PC-3 (cell line): ENCODE measurements around the gene BATF3. TPM values are rescaled to one million over a fixed set of nuclear protein-coding genes. Genes with fewer than 3 reads are reported as not detected.
"Not testable (repeated sequence)": the region's sequence is repeated elsewhere in the genome, so short reads cannot be mapped to it uniquely, and the experiment has no call there.

Experiments used
- ATAC-seq: fragments of 200-7000 bp; cut with Tn5 transposase; 2 replicates; pipeline ENCODE4 v1.9.1; 2020; ENCODE audit warnings: mild to moderate bottlenecking, moderate library complexity
- BruUV-seq: library from RNA; stranded (reverse); fragments of 400-500 nt; replicated peaks from 2 replicates; lab custom pipeline; 2021; lab: Mats Ljungman, UMichigan
- CTCF ChIA-PET: fragments of 300-600 bp; sonication (Branson Sonifier 250); formaldehyde crosslinking; loops from one replicate; lab custom pipeline; 2022; ENCODE audit warnings: antibody characterized with exemption; lab: Charles Lee
- POLR2A ChIA-PET: fragments of 300-600 bp; sonication (Branson Sonifier 250); formaldehyde crosslinking; loops from one replicate; lab custom pipeline; 2022; ENCODE audit warnings: antibody characterized with exemption; ENCODE audit not compliant: unreplicated experiment; lab: Charles Lee
- DNase-seq: peaks from one replicate; pipeline ENCODE4 v3.0.0-alpha.2; 2015
- H2AFZ ChIP-seq: fragments of 300-600 bp; sonication (generic); 2 replicates; pipeline ENCODE4 v1.6.0; 2016; ENCODE audit warnings: antibody characterized with exemption, low read length
- H3F3A ChIP-seq: fragments of 300-600 bp; sonication (generic); one replicate; pipeline ENCODE4 v1.6.0; 2017; ENCODE audit warnings: antibody characterized with exemption, low read length, control low read depth, mild to moderate bottlenecking; ENCODE audit not compliant: unreplicated experiment
- H3K27ac ChIP-seq: fragments of 300-600 bp; sonication (generic); 2 replicates; pipeline ENCODE4 v1.5.1; 2016; ENCODE audit warnings: mild to moderate bottlenecking, low read length
- H3K27me3 ChIP-seq: fragments of 300-600 bp; sonication (generic); 2 replicates; pipeline ENCODE4 v1.6.1; 2016; ENCODE audit warnings: low read length, mixed read lengths
- H3K36me3 ChIP-seq: fragments of 300-600 bp; sonication (generic); 2 replicates; pipeline ENCODE4 v1.6.1; 2016; ENCODE audit warnings: low read depth, mixed run types, low read length, mixed read lengths
- H3K4me1 ChIP-seq: fragments of 300-600 bp; sonication (generic); 2 replicates; pipeline ENCODE4 v1.5.1; 2016; ENCODE audit warnings: low read length; ENCODE audit not compliant: insufficient read depth
- H3K4me2 ChIP-seq: fragments of 300-600 bp; sonication (generic); 2 replicates; pipeline ENCODE4 v1.6.0; 2016; ENCODE audit warnings: low read length
- H3K4me3 ChIP-seq: fragments of 300-600 bp; sonication (generic); 2 replicates; pipeline ENCODE4 v1.5.1; 2016; ENCODE audit warnings: mild to moderate bottlenecking, low read length, mixed read lengths
- H3K79me2 ChIP-seq: fragments of 300-600 bp; sonication (generic); 2 replicates; pipeline ENCODE4 v1.6.1; 2017; ENCODE audit warnings: low read length, mixed read lengths
- H3K9ac ChIP-seq: fragments of 300-600 bp; sonication (generic); 2 replicates; pipeline ENCODE4 v1.6.0; 2016; ENCODE audit warnings: mild to moderate bottlenecking, low read length
- H3K9me2 ChIP-seq: fragments of 300-600 bp; sonication (generic); replicated peaks from 2 replicates; pipeline ENCODE4 v1.6.1; 2016; ENCODE audit warnings: mixed run types, low read length, mixed read lengths
- H3K9me3 ChIP-seq: fragments of 300-600 bp; sonication (generic); 2 replicates; pipeline ENCODE4 v1.6.1; 2016; ENCODE audit warnings: low read length, mixed read lengths
- H4K20me1 ChIP-seq: fragments of 300-600 bp; sonication (generic); 2 replicates; pipeline ENCODE4 v1.6.1; 2016; ENCODE audit warnings: low read length, mixed read lengths
- EZH2 ChIP-seq: fragments of 300-600 bp; sonication (generic); IDR thresholded peaks from one replicate; pipeline ENCODE4 v1.6.1; 2017; ENCODE audit warnings: antibody characterized with exemption, mild to moderate bottlenecking, low read length; ENCODE audit not compliant: unreplicated experiment
- EZH2phosphoT487 ChIP-seq: fragments of 300-600 bp; sonication (generic); IDR thresholded peaks from 2 replicates; pipeline ENCODE4 v1.6.1; 2018; ENCODE audit warnings: mild to moderate bottlenecking, antibody characterized with exemption, low read length, borderline replicate concordance
- intact Hi-C: fragments of 100-400 bp; cut with micrococcal nuclease; formaldehyde crosslinking; loops from 2 replicates; pipeline ENCODE4 v1.9.0; 2023
- total RNA-seq: library from RNA; depleted of rRNA; stranded (reverse); fragments of >200 nt; gene quantifications from 2 replicates; pipeline ENCODE4 v1.2.3, GENCODE V29; 2014
- TF ChIP-seq, protein P1 (sequence below): fragments of 300-600 bp; sonication (generic); conservative IDR thresholded peaks from 2 replicates; pipeline ENCODE4 v1.5.1; 2017; ENCODE audit warnings: antibody characterized with exemption, low read depth, mild to moderate bottlenecking, low read length

The BATF3 gene
- total RNA-seq, 1 experiment from 2014 or later: 4.3 TPM

DNA sequence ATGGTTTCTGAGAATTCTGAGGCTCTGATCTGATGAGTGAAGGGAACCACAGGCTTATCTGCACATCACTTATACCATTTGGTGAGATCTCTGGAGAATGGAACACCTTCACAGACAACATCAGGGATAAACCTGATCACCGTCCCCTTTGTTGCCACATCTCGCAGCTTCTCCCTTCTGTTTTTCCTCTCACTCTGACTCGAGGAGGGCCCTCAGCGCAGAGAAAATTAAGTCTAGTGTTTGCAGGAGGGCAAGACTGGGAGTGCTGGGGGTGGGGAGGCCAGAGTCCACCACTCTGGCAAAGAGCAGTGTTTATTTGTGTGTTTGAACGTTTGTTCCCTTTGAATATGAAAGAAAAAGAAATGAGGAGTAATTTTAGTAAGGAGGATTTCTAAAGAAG, 29.0 kb upstream of the BATF3 start:
- no peak overlapping the region for H3K4me3 ChIP-seq
- ChIA-PET CTCF (no interaction called here), POLR2A (no interaction called here)
- H2AFZ ChIP-seq: no peak overlapping the region
- no peaks in the 10 kb centered on the region for H3K9me3 ChIP-seq
- H3F3A ChIP-seq: no peaks in the 10 kb centered on the region
- ATAC-seq (no peak), DNase-seq (no peak)
- no peak overlapping the region for H3K4me2 ChIP-seq
- no peak for TF ChIP-seq EZH2phosphoT487
- BruUV-seq: no TSS peak
- no peaks in the 10 kb centered on the region for H3K9me2 ChIP-seq
- intact Hi-C loops: no loop called here
- H4K20me1 ChIP-seq: no peaks in the 10 kb centered on the region
- H3K4me1 ChIP-seq: no peaks in the 10 kb centered on the region
- no peak overlapping the region for H3K9ac ChIP-seq
- H3K79me2 ChIP-seq: no peaks in the 10 kb centered on the region
- no peak overlapping the region for H3K27ac ChIP-seq
- no peaks in the 10 kb centered on the region for H3K36me3 ChIP-seq
- H3K27me3 ChIP-seq: no peaks in the 10 kb centered on the region

DNA sequence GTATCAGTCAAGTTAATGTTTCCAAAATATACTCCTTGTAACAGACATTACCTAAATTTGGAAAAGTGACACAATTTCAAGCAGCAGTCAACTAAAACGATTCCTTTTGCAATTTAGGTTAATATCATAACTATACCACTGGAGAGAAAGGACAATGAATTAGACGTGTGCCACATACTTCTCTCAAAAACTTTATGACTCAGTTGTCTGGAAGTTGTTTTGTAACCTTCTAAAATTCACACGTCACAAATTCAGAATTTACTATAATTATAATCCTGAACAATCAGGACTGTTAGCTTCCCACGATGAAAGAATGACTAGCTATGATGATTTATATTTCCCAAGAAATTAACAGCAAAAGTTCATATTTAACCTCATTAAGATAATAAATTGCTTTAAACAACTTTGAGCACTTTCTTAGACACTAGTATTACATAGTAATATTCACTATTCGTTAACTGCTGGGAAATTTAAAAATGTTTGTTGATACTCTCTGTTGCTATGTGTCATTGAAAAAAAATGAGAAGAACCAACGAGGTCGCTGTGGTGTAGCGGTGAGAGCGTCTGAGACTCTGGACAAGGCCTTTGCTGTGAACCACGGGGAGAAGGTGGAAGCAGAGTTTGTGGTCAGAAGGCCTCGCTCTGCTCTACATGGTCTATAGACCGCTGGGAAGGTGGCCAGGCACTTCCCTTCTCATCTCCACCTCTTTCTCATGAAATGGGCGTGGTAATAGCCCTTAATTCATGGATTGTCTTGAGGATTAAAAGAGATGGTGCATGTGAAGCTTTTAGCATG, 27.9 kb upstream of the BATF3 start:
- DNase-seq (no peak), ATAC-seq (no peak)
- H3K4me2 ChIP-seq: no peak overlapping the region
- no peak overlapping the region for H3K9ac ChIP-seq
- H4K20me1 ChIP-seq: no peaks in the 10 kb centered on the region
- H3K79me2 ChIP-seq: no peaks in the 10 kb centered on the region
- TF ChIP-seq EZH2 (no peak), EZH2phosphoT487 (no peak)
- TF ChIP-seq, protein P1, sequence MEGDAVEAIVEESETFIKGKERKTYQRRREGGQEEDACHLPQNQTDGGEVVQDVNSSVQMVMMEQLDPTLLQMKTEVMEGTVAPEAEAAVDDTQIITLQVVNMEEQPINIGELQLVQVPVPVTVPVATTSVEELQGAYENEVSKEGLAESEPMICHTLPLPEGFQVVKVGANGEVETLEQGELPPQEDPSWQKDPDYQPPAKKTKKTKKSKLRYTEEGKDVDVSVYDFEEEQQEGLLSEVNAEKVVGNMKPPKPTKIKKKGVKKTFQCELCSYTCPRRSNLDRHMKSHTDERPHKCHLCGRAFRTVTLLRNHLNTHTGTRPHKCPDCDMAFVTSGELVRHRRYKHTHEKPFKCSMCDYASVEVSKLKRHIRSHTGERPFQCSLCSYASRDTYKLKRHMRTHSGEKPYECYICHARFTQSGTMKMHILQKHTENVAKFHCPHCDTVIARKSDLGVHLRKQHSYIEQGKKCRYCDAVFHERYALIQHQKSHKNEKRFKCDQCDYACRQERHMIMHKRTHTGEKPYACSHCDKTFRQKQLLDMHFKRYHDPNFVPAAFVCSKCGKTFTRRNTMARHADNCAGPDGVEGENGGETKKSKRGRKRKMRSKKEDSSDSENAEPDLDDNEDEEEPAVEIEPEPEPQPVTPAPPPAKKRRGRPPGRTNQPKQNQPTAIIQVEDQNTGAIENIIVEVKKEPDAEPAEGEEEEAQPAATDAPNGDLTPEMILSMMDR: no peak
- no peaks in the 10 kb centered on the region for H3K9me2 ChIP-seq
- H3F3A ChIP-seq: no peaks in the 10 kb centered on the region
- no peaks in the 10 kb centered on the region for H3K36me3 ChIP-seq
- H2AFZ ChIP-seq: no peak overlapping the region
- H3K27me3 ChIP-seq: no peaks in the 10 kb centered on the region
- H3K4me1 ChIP-seq: peaks cover 3% of the 10 kb centered on the region
- no peak overlapping the region for H3K4me3 ChIP-seq
- H3K9me3 ChIP-seq: no peaks in the 10 kb centered on the region
- CTCF ChIA-PET: no interaction called here
- intact Hi-C loops: no loop called here
- no TSS peak for BruUV-seq
- POLR2A ChIA-PET: no interaction called here
- no peak overlapping the region for H3K27ac ChIP-seq

DNA sequence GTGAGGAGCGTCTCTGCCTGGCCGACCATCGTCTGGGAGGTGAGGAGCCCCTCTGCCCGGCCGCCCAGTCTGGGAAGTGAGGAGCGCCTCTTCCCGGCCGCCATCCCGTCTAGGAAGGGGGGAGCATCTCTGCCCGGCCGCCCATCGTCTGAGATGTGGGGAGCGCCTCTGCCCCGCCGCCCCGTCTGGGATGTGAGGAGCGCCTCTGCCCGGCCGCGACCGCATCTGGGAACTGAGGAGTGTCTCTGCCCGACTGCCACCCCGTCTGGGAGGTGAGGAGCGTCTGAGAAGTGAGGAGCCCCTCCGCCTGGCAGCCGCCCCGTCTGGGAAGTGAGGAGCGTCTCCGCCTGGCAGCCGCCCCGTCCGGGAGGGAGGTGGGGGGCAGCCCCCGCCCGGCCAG, 25.0 kb upstream of the BATF3 start:
- H2AFZ ChIP-seq, H3F3A ChIP-seq, BruUV-seq, H3K9me2 ChIP-seq, H3K9me3 ChIP-seq, H3K27me3 ChIP-seq, H4K20me1 ChIP-seq, CTCF ChIA-PET, H3K9ac ChIP-seq, H3K4me2 ChIP-seq, DNase-seq, POLR2A ChIA-PET, ATAC-seq, H3K36me3 ChIP-seq, H3K27ac ChIP-seq, H3K79me2 ChIP-seq, H3K4me3 ChIP-seq: not testable (repeated sequence)
- intact Hi-C loops: loop anchor here (5.0 kb wide), 1 partner anchor 117 kb away; the partner anchor contains the start of gene ATF3
- H3K4me1 ChIP-seq: peaks cover 17% of the 10 kb centered on the region
